Renal cortical epithelial cell (primary cell): ENCODE measurements around the gene OR7C1. TPM values are rescaled to one million over a fixed set of nuclear protein-coding genes. Genes with fewer than 3 reads are reported as not detected.
"Not testable (repeated sequence)": the region's sequence is repeated elsewhere in the genome, so short reads cannot be mapped to it uniquely, and the experiment has no call there.

ENCODE experiments used
- DNase-seq: peaks from one replicate; pipeline ENCODE4 v3.0.0-alpha.2; 2011; ENCODE audit warnings: low read depth
- total RNA-seq: library from RNA; depleted of rRNA; stranded (reverse); fragments of >200 nt; gene quantifications from 2 replicates; pipeline ENCODE4 v1.2.3, GENCODE V29; 2014

The OR7C1 gene
- total RNA-seq: not detected in 2 replicates

GRCh38 chr19:14835011-14835410 is at the start of gene OR7C1, which contains the start of gene OR7A5:
TSS of gene OR7C1 (minus strand) at chr19:14835185. CDS start at chr19:14800136, 35,049 bp downstream.
TSS of gene OR7A5 (minus strand) at chr19:14835185. CDS start at chr19:14828241, 6,944 bp downstream.
- DNase-seq: peak; percentile 13

- peak; percentile 8 for DNase-seq
Measured at GRCh38 chr19:14871619-14872230, 36.7 kb upstream of the OR7C1 start.

- no peak for DNase-seq
Measured at GRCh38 chr19:14868497-14868896, 33.5 kb upstream of the OR7C1 start.

DNA sequence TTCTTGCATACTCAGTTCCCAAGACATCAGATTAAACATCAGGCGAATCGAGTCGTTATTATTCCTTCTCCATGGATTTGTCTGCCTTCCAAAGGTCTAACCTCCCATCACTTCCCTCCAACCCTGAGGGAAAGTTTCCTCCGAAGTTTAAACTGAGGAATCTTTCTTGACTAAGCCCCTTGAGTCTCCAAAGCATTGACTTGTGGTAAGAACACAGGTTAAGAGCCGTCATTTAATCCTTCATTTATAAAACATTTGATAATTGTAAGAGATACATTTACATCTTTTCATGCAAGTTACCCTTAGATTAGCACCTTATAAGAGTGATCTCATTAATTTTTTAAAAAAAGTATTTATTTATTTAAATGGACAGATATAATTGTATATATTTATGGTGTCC is 13.8 kb upstream of the OR7C1 start, which contains the start of gene OR7A10:
TSS of gene OR7A10 (minus strand) at position 101 of the 400 bp plus-strand sequence. CDS start 7,045 bp downstream, outside the sequence.
- DNase-seq: no peak

GRCh38 chr19:14843578-14843977 is 8.6 kb upstream of the OR7C1 start:
- DNase-seq: no peak

GRCh38 chr19:14843169-14843568 is 8.2 kb upstream of the OR7C1 start:
- DNase-seq: no peak

- DNase-seq: no peak
Measured at GRCh38 chr19:14840206-14840605, 5.2 kb upstream of the OR7C1 start.

- no peak for DNase-seq
Measured at GRCh38 chr19:14837391-14837790, 2.4 kb upstream of the OR7C1 start.

GRCh38 chr19:14830702-14831101 is 4.3 kb downstream of the OR7C1 start:
- DNase-seq: peak; percentile 17

DNA sequence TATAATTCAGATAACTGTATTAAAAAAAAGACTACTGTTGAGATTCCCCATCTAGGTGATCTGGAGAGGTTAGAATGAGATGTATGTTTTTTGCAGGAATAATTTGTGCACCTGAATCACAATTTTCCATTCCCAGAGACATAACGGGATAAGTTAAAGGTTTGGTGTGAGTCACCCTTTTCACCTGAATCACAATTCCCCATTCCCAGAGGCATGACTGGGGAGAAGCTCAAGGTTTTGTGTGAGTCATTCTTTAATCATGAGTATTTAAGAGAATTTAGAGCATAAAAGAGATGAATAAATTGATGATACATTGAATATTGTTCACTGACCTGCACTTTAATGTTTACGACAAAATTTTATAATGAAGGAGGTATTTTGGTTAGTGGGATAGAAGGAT is 9.0 kb downstream of the OR7C1 start:
- DNase-seq: peak; percentile 6

- DNase-seq: no peak
Measured at GRCh38 chr19:14821937-14822336, 13.0 kb downstream of the OR7C1 start.

DNA sequence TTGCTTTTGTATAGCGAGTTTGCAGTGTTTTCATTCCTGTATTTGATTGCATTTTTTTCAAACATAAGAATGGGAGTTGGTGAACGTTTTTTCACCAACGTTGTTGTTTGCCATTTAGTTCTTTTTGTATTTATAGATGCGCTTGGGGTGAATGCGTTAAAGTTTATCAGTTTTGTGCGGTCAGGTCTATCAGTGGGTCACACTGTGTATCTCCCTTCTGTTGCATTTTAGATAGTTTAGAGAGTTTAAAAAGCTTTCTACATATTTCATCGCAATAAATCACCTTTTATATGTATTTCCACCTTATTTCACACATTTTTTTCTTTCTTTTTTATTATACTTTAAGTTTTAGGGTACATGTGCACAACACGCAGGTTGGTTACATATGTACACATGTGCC is 16.4 kb downstream of the OR7C1 start:
- DNase-seq: no peak

- DNase-seq: no peak
Measured at GRCh38 chr19:14817052-14817451, 17.9 kb downstream of the OR7C1 start.

DNA sequence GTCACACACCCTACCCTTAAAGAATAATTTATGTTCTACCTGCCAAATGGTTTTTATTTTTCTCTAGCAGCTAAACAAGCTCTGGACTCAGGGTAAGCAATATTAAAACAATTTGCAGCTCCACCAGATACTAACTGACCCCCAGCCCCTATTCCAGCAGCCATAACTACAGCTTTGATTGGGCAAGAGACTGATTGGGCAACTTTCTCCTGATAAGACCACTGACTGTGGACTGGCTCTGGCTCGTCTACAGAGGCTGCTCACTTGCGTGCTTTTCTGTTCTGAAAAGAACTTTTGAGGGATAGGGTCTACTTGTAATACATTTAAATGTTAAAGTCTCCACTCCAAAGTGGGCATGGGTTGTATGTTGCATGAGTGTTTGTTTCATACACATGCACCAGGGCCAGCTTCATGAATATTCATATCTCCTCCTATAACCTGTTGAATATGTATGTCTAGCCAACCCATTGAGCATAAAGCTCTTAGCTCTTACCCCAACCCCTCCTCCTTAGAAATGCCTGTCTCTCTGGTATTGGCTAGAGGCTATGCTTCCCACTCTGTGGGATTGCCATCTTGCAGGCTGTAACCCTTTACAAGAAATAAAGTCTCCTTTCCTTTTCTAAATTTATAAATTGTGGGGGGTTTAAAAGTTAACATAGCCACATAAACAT is 19.9 kb downstream of the OR7C1 start:
- DNase-seq: no peak

- no peak for DNase-seq
Measured at GRCh38 chr19:14809272-14810057, 25.5 kb downstream of the OR7C1 start.

DNA sequence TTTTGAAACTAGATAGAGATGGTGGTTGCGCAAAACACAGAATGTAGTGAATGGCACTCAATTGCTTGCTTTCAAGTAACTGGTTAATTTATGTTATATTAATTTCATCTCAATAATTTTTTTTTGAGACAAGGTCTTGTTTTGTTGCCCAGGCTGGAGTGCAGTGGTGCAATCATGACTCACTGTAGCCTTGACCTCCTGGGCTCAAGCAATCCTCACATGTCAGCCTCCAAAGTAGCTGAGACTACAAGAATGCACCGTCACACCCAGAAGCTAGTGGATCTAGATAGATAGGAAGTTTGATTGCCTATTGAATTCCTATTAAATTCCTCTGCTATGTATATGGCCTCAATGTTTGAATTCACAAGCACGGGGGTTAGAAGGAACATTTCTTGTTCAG is 30.2 kb downstream of the OR7C1 start:
- DNase-seq: no peak

DNA sequence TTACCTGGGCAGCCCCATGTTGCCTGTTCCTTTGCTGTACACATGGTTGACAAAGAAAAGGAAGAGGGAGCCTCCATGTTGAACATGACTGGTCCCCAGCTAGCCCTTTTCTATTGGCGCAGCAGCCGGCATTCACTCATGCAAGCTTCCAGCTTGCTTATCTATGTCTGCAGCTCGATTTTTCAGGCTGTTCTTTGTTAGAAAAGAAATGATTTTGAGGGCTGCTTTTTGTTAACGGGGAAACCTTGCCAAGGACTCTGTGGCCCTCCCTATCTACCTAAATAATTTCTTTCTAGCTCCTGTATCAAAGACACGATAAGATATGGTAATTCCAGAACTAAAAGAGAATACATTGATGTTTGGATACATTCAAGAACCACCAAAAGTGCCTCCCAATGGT is 36.2 kb downstream of the OR7C1 start:
- DNase-seq: no peak

GRCh38 chr19:14796021-14796420 is 39.0 kb downstream of the OR7C1 start:
- no peak for DNase-seq

DNA sequence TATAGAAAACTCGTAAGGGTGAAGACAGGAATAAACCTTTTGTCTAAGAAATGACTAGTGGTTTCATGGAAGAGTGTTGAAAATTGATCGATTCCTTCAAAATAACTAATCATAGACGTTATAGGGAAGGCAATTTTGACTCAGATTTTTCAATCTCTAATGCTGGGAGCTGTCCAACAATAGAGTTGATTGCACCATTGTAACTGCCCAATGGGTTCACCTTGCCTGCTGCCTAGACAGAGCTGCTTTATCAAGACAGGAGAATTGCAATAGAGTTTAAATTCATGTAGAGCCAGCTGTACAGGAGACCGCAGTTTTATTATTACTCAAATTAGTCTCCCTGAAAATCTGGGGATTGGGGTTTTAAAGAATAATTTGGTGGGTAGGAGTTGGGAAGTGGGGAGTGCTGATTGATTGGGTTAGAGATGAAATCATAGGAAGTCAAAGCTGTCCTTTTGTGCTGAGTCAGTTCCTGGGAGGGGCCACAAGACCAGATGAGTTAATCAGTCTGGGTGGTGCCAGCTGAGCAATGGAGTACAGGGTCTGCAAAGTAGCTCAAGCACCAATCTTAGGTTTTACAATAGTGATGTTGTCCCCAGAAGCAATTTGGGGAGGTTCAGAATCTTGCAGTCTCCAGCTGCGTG is 39.8 kb downstream of the OR7C1 start:
- DNase-seq: no peak

DNA sequence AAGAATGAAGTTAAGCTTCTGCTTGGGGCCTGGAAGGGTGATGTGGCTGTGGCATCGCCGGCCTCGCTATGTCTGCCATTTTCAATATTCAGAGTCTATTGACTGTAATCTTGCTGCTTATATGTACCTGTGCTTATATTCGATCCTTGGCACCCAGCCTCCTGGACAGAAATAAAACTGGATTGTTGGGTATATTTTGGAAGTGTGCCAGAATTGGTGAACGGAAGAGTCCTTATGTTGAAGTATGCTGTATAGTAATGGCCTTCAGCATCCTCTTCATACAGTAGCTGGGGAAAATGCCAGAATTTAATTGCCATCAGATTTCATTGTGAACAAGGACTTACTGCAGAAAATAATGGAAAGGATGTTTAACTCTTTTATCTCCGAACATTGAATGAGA is 42.7 kb downstream of the OR7C1 start:
- DNase-seq: not testable (repeated sequence)

- DNase-seq: no peak
Measured at GRCh38 chr19:14786421-14786851, 48.5 kb downstream of the OR7C1 start.
